Mucosa of gallbladder (tissue), 1 donor: ENCODE results near the gene INPP4B. TPM values are rescaled to one million over a fixed set of nuclear protein-coding genes. Genes with fewer than 3 reads are reported as not detected.
"Not testable (repeated sequence)": the region's sequence is repeated elsewhere in the genome, so short reads cannot be mapped to it uniquely, and the experiment has no call there.

Experiments
- DNase-seq: peaks from one replicate; pipeline ENCODE4 v3.0.0-alpha.2; 2020; ENCODE audit warnings: low spot score
- total RNA-seq: library from RNA; stranded (reverse); gene quantifications from one replicate; pipeline ENCODE4 v1.2.1, GENCODE V29; 2021
- donor health status: DM: no; HTN: no; CAD: no.

Gene INPP4B
- total RNA-seq, 1 donor from 2014 or later = 16.0 TPM

- no peak for DNase-seq
These were observed 434.1 kb downstream of the INPP4B start for GRCh38 chr4:142411993-142412392.

GRCh38 chr4:142408003-142408441 is 438.1 kb downstream of the INPP4B start:
- no peak for DNase-seq

GRCh38 chr4:142407596-142407995 is 438.5 kb downstream of the INPP4B start:
- no peak for DNase-seq

- DNase-seq = no peak
These were observed 439.1 kb downstream of the INPP4B start for GRCh38 chr4:142406917-142407501.

GRCh38 chr4:142406499-142406835 is 439.6 kb downstream of the INPP4B start:
- no peak for DNase-seq

- no peak for DNase-seq
These were observed 440.2 kb downstream of the INPP4B start for GRCh38 chr4:142405695-142406498.

GRCh38 chr4:142405021-142405694 is 440.9 kb downstream of the INPP4B start:
- peak; percentile 27 for DNase-seq

- DNase-seq = no peak
These were observed 441.9 kb downstream of the INPP4B start for GRCh38 chr4:142404191-142404611.

GRCh38 chr4:142402900-142403299 is 443.2 kb downstream of the INPP4B start:
- DNase-seq = no peak

GRCh38 chr4:142402156-142402555 is 443.9 kb downstream of the INPP4B start:
- DNase-seq = no peak

GRCh38 chr4:142397364-142397991 is 448.6 kb downstream of the INPP4B start:
- not testable (repeated sequence) for DNase-seq

GRCh38 chr4:142396279-142396678 is 449.8 kb downstream of the INPP4B start:
- DNase-seq = no peak

GRCh38 chr4:142393127-142393526 is 453.0 kb downstream of the INPP4B start:
- DNase-seq = no peak

- DNase-seq = no peak
These were observed 459.2 kb downstream of the INPP4B start for GRCh38 chr4:142386856-142387255.

- DNase-seq = no peak
These were observed 459.7 kb downstream of the INPP4B start for GRCh38 chr4:142386449-142386848.

GRCh38 chr4:142383800-142384470 is 462.2 kb downstream of the INPP4B start:
- DNase-seq = no peak

GRCh38 chr4:142383354-142383753 is 462.7 kb downstream of the INPP4B start:
- DNase-seq = no peak

- no peak for DNase-seq
These were observed 466.0 kb downstream of the INPP4B start for GRCh38 chr4:142380052-142380602.

- no peak for DNase-seq
These were observed 466.6 kb downstream of the INPP4B start for GRCh38 chr4:142379277-142380051.

- DNase-seq = no peak
These were observed 467.9 kb downstream of the INPP4B start for GRCh38 chr4:142378179-142378578.
